NCI-H1092 (cell line): Measurements from ENCODE around the gene RPL3.
A peak's percentile ranks its signal among the peaks of the same experiment; 100 is the strongest.
"Not testable (repeated sequence)": the region's sequence is repeated elsewhere in the genome, so short reads cannot be mapped to it uniquely, and the experiment has no call there.

Experiments used
- DNase-seq: peaks from one replicate; lab custom pipeline; 2025; lab: John Stamatoyannopoulos, UW

The RPL3 gene

GRCh38 chr22:39319284-39320022 is at the start of gene RPL3:
RPL3 (minus strand) TSS chr22:39319623; CDS start chr22:39319597, 26 bp downstream.
- DNase-seq, result peak; percentile 97

DNA sequence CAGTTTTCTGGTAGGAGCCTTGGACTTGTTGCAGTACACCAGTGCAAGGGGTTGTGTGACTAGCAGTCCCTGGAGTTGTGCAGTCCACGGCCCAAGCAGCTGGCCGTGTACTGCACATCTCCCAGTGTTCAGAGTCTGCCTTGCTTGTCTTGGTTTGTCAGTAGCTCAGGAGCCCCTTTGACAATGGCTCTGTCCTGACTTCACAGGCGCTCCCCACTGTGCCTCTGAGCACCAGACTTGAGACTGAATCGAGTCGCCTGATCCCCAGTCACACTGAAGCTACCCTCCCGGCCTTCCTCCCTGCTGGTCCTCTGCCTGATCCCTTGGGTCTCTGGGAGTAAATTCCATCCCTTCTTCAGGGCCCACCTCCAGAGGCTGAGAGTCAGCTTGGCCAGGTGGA is 49.8 kb upstream of the RPL3 start:
- DNase-seq, result no peak

- no peak for DNase-seq
These were observed 49.1 kb upstream of the RPL3 start for GRCh38 chr22:39368461-39368911.

DNA sequence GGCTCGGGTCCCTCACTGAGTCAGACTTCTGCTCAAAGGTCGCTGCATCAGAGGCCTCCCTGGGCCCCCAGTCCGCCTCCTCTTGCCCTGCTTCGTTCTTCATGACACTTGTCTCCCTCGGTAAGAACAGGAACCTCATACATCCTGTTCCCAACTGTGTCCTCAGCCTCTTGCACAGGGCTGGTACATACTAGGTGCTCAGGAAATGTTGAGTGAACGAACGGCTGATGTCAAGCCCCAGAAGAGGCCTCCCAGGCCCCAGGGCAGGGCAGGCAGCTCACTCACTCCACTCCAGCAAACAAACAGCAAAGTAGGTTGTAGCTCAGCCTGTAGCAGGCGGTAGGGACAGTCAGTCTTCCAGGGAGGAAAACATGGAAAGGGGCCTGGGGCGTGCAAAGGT is 47.6 kb upstream of the RPL3 start:
- DNase-seq, result no peak

- DNase-seq, result no peak
These were observed 46.0 kb upstream of the RPL3 start for GRCh38 chr22:39365492-39365780.

DNA sequence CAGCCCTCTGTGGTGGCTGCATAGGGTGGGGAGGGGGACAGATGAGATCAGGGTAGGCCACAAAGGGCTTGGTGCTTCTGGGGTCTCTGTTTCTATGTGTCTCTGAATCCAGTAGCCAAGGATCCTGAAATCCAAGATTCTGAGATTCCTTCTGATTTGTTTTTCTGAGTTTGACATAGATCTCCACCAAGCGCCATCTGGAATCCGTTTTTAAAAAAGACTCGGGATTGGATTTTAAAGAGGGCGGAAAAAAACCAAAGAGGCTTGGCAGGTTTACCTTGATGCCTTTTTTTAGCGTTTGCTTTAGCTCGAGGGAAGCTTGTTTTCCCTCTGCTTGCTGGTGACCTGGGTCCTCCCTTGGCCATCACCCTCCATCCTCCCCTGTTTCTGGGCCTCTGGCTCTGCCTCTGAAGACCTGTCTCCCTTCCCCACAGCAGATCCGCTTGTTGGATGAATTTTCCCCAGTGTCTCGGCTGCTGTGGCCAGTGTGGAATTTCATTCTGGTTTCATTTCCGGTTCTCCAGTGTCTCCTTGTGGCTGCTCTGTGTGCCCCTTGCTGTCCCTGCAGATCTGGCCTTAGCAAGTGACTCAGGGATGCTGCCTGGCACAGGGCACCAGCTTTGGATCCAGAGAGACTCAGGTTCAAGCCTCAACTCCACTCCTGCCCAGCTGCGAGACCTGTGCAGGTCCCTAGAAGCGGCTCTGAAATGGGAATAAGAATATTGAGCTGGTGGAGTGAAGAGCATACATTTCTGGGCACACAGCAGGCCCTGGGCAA is 45.5 kb upstream of the RPL3 start:
- no peak for DNase-seq

DNA sequence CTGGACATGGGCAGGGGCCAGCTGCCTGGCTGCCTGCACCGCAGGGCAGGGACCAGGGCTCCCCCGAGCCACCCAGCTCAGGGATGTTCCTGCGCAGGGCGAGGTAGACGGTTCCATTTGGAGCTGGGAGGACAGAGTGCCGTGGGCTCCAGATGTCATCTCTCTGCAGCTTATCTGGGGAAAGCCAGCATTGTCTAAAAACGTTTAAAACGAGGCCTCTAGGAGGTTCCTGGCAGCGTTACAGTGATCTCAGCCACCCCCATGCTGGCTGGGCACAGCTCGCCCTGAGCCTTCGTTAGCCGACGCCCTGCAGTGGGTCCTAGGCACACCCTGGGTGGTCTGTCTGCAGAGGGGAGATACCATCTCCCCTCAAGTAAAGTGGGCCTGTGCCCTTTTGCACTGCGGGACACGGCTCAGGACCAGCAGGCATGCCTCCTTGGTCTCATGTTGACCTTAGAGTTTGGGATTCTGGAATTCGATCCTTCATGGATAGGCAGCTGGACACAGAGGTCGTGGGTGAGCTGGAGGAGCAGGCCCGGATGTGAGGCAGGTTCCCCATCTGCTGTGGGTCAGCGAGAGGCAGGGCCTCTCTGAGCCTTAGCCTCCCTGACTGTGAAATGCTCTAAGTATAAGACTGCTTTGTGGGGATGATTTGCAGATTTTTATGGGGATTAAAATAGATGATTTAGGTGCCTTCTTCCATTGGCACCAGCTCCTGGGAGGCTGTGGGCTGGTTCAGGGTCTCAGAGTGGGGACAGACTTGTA is 44.5 kb upstream of the RPL3 start:
- DNase-seq, result no peak

GRCh38 chr22:39362932-39363331 is 43.5 kb upstream of the RPL3 start:
- no peak for DNase-seq

- no peak for DNase-seq
These were observed 42.8 kb upstream of the RPL3 start for GRCh38 chr22:39362271-39362670.

GRCh38 chr22:39361496-39361895 is 42.1 kb upstream of the RPL3 start:
- no peak for DNase-seq

DNA sequence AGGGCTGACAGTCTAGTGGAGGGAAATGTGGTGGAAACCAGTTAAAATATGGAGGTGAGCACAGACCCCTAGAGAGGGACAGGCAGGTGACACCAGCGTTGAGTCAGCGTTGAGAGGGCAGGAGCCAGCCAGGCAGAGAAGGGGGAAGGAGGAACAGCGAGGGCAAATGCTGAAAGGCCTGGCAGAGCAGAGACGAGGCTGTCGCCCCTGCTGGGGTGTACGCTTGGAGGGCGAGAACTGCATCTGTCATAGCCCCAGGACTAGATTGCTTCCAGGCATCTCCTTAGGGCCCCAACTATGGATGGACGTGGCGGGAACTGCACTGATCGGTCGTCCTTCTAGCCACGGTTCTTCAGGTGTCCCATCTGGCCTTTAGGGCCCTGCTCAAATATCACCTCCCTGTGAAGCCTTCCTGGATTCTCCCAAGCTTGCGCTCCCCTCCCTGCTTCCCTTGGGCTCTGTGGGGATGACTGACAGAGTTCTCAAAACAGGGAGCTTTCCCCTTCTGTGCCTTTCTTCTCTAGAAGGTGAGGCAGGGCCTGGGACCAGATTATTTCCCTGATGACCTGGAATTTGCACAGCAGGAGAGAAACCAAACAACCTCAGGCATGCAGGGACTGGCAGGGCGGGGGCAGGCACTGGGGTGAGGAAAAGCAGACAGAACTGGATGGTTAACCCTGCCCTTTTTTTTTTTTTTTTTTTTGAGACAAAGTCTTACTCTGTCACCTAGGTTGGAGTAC is 41.4 kb upstream of the RPL3 start:
- no peak for DNase-seq

DNA sequence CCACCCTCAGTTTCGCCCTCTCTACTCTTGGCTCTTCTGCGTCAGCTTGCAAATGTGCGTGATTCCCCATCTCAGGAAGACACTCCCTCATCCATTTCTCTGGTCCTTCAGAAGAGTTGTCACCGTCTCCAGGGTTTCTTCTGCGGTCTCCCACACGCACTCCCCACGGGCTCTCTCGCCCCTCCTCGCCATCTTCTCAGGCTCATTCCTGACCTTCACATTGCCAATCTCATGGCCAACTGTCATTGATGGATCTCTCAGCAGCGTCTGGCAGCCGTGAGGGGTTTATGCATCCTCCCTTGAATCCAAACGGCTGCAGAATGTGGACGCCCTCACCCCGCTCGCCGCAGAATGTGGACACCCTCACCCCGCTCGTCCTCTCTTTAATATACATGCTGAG is 40.8 kb upstream of the RPL3 start:
- no peak for DNase-seq

GRCh38 chr22:39359659-39360195 is 40.3 kb upstream of the RPL3 start:
- no peak for DNase-seq

GRCh38 chr22:39358197-39358596 is 38.8 kb upstream of the RPL3 start:
- not testable (repeated sequence) for DNase-seq

DNA sequence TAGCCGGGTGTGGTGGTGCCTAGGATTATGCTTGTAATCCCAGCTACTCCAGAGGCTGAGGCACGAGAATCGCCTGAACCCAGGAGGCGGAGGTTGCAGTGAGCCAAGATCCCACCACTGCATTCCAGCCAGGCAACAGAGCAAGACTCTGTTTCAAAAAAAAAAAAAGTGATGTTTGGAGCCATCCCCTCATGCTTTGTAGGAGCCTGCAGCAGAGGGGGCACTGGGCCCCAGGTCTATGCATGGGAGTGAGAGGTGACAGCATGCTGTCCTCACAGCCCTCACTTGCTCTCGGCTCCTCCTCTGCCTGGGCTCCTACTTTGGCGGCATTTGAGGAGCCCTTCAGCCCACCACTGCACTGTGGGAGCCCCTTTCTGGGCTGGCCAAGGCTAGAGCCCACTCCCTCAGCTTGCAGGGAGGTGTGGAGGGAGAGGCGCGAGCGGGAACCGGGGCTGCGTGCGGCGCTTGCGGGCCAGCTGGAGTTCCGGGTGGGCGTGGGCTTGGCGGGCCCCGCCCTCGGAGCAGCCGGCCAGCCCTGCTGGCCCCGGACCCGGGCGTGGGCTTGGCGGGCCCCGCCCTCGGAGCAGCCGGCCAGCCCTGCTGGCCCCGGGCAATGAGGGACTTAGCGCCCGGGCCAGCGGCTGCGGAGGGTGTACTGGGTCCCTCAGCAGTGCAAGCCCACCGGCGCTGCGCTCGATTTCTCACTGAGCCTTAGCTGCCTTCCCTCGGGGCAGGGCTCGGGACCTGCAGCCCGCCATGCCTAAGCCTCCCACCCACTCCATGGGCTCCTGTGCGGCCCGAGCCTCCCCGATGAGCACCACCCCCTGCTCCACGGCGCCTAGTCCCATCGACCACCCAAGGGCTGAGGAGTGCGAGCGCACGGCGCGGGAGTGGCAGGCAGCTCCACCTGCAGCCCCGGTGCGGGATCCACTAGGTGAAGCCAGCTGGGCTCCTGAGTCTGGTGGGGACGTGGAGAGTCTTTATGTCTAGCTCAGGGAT is 38.0 kb upstream of the RPL3 start:
- not testable (repeated sequence) for DNase-seq

- peak; percentile 28 for DNase-seq
These were observed 37.0 kb upstream of the RPL3 start for GRCh38 chr22:39356464-39356863.

DNA sequence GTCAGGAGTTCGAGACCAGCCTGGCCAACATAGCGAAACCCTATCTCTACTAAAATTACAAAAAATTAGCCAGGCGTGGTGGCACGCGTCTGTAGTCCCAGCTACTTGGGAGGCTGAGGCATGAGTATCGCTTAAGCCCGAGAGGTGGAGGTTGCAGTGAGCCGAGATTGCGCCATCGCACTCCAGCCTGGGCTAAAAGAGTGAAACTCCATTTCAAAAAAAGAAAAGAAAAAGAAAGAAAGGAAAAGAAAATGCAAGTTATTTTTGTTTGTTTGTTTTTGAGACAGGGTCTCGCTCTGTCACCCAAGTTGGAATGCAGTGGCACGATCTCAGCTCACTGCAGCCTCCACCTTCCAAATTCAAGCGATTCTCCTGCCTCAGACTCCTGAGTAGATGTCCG is 36.4 kb upstream of the RPL3 start:
- DNase-seq, result not testable (repeated sequence)

DNA sequence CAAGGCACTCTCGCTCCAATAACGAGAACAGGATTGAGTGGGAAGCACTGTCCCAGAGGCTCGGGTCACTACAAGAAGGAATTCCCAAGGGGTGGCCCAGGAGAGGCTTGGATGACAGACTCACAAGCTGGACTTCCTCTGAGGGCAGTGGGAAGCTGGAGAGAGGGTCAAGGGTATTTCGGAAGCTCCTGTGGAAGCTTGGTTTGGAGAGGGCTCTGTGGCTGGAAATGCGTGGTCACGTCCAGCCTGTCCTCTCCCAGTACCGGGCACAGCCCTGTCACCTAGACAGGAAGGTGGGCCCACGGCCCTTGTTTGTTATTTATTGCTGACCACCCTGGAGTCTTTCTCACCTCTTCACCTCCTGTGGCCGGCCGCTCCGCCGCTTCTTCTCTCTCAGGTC is 35.7 kb upstream of the RPL3 start:
- DNase-seq, result no peak

GRCh38 chr22:39353346-39353745 is 33.9 kb upstream of the RPL3 start:
- DNase-seq, result no peak

DNA sequence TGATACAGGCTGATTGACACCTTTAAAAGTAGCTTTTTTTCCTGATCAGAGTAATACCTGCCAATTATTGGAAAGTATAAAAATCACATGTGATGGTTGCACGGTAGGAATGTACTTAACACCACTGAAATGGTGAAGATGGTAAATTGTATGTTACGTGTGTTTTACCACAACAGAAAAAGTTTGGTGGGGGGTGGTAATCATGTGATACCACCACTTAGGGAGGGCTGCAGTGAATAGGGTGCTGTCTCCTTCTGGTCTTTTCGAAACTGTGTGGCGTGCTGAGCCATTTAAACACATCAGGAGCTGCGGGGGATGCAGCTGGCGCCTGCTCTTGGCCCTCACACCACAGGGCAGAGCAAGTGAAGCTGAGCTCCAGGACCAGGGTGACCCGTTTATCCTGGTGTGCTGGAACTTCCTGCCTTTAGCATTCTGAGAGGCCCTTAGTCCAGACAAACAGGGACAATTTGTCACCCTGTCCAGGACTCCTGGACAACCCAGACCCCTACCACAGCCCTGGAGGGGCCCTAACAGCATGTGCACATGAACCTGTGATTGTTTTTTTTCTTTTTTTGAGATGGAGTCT is 33.0 kb upstream of the RPL3 start:
- no peak for DNase-seq
